ENCODE data around the gene RAPH1.

Gene RAPH1

DNA sequence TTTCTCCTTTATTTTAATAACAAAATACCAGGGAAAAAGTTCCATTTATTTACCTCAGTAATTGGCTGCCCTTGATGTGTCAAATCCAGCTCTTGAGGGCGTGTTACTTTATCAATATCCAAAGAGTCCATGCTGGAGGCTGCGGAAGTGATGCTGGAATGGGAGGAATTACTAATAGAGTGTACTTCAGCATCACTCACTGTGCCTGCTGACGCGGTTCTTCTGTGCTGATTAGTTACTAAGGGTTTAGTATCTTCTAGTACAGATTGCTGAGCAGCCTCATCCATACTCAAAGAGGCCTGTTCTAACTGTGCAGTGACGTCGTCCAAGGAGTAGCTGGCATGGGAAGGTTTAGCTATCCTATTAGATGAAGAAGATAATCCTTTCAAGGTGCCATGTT is 45.6 kb downstream of the RAPH1 start:
- no peak for DNase-seq (ENCODE audit: low read depth in 1 of 2, low spot score in 1 of 2)

GRCh38 chr2:203484266-203485112 is 50.6 kb downstream of the RAPH1 start:
- peak; percentile 9 to 40 for DNase-seq (ENCODE audit: low read depth in 1 of 2, low spot score in 1 of 2)

DNA sequence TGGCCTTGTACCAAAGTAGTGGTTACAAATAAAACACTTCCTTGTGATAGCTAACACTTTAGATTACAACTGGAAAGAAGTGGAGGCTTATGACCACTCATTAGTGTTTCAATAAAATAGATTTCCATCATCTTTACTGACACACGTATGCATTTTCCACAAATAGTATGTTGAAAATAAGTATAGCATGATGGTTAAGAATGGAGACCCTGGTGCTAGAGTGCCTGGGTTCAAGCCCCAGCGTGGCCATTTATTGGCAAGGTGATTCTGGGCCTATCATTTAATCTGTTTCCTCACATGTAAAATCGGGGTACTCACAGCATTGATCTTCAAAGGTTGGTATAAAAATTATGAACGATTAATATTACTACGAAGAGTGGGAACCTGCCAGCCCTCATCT is 54.5 kb downstream of the RAPH1 start:
- DNase-seq (ENCODE audit: low read depth in 1 of 2, low spot score in 1 of 2), result no peak

DNA sequence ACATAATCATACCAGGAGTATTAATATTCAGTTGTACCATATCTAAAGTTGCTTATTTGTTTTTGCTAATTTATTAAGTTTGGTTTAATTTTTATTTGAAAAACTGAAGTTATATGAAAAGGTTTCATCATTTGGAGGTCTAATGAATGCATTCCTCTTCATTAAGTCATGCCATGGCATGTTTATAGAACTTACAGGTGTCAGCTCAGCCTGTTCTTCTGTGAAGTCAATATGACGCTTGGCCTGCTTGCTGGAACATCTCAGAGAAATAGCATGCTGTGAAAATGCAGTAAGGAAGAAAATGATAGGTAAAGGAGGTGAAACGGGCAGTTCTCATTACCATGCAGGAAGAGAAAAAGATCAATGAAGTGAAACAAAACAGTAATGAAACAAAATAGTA is 58.2 kb downstream of the RAPH1 start:
- no peak for DNase-seq (ENCODE audit: low read depth in 1 of 2, low spot score in 1 of 2)

DNA sequence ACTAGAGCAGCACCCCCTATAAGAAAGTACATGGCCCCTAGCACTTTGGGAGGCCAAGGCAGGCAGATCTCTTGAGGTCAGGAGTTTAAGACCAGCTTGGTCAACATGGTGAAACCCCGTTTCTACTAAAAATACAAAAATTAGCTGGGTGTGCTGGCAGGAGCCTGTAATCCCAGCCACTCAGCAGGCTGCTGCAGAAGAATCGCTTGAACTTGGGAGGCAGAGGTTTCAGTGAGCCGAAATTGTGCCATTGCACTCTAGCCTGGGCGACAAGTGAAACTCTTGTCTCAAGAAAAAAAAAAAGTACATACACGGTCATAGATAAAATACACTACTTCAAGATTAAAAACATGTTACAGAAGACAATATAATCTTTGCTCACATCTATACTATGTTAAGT is 63.8 kb downstream of the RAPH1 start:
- no peak for DNase-seq (ENCODE audit: low read depth in 1 of 2, low spot score in 1 of 2)

DNA sequence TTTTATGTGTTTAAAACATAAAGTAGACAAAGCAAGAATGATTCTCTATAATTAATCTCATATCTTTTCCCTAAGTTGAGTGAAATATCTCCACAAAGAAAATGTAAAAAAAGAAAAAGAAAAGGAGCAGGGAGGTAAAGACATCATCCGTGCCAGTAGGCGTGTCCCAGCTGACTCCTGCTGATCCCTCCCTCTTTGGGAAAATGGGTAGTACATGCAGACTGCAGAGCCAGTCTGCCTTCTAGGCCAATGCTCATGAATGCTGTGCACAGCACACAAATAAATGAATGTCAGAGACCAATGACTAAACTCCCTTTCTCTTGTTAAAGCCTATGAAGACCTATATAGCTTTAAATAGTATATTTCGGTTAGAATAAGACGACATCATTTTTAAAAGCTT is 64.7 kb downstream of the RAPH1 start:
- DNase-seq (ENCODE audit: low read depth in 1 of 2, low spot score in 1 of 2), result no peak

- DNase-seq (ENCODE audit: low read depth in 1 of 2, low spot score in 1 of 2), result no peak
Observed at GRCh38 chr2:203469546-203469945, 65.6 kb downstream of the RAPH1 start.

- DNase-seq (ENCODE audit: low read depth in 1 of 2, low spot score in 1 of 2), result no peak
Observed at GRCh38 chr2:203463266-203463678, 71.8 kb downstream of the RAPH1 start.

- DNase-seq (ENCODE audit: low read depth in 1 of 2, low spot score in 1 of 2), result no peak
Observed at GRCh38 chr2:203462308-203462707, 72.8 kb downstream of the RAPH1 start.

- no peak for DNase-seq (ENCODE audit: low read depth in 1 of 2, low spot score in 1 of 2)
Observed at GRCh38 chr2:203461746-203462145, 73.4 kb downstream of the RAPH1 start.

GRCh38 chr2:203455209-203455608 is 79.9 kb downstream of the RAPH1 start:
- no peak for DNase-seq (ENCODE audit: low read depth in 1 of 2, low spot score in 1 of 2)

DNA sequence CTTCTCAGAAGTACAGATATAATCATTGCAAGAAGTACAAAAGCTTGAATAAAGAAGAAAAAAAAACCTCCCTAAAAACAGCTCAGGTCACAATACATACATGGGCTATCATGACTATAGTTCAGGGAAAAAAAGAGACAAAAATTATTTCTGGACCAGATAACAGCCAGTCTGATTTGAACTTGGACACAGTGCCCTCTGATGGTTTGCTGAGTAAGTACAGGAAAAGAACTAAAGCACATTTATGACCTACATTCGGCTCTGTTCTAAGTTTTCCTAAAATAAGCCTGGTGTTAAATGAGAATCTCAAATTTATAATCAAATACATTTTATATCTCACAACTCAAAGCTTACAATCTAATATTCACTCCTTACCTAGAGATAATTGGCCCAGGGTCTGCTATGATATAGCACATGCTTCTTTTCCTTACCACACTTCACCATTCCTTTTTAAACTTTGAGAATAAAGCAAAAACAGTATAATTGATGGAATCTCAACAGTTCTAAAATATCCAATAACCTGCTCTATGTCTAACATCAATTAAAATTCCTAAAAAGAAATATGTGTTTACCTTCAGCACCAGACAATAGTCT is 81.1 kb downstream of the RAPH1 start:
- peak in 1 of 2 donors; percentile 11 for DNase-seq (ENCODE audit: low read depth in 1 of 2, low spot score in 1 of 2)

DNA sequence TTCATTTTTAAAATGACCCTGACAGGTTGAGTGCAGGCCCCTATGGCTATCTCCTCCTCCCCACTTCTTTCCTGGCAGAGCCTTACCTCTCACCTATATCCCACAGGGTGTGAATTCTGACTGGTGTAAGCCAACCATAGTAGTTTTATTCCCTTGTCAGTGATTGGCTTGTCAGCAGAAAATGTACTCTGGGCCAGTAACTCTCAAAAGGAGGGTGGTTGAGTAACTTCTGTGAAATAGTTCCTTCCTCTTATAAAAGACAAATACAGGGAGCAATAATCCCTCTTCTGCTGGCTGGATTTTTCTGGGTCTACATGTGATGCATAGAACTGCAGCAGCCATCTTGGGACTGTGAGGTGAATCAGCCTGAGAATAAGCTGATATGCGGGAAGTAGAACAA is 83.4 kb downstream of the RAPH1 start:
- no peak for DNase-seq (ENCODE audit: low read depth in 1 of 2, low spot score in 1 of 2)

- DNase-seq (ENCODE audit: low read depth in 1 of 2, low spot score in 1 of 2), result no peak
Observed at GRCh38 chr2:203451011-203451410, 84.1 kb downstream of the RAPH1 start.

DNA sequence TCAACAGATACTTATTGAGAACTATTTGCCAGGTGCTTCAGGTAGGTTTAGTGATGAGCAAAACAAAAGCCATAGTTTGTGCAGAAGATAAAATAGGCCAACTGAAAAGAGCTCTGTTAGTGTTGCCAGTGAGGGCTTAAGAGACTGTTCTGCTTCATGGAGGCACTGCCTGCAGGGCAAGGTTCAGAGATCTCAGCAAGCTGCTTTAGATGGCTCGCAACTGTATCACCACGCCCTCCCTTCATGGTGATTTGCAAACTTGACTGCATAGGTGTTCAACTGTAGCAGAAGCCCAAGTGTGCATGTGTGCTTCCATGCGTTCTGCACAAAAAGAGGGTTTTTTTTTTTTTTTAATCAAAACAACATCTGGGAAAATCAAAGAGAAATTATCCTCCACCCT is 84.5 kb downstream of the RAPH1 start:
- DNase-seq (ENCODE audit: low read depth in 1 of 2, low spot score in 1 of 2), result no peak

GRCh38 chr2:203446780-203447179 is 88.3 kb downstream of the RAPH1 start:
- DNase-seq (ENCODE audit: low read depth in 1 of 2, low spot score in 1 of 2), result no peak

DNA sequence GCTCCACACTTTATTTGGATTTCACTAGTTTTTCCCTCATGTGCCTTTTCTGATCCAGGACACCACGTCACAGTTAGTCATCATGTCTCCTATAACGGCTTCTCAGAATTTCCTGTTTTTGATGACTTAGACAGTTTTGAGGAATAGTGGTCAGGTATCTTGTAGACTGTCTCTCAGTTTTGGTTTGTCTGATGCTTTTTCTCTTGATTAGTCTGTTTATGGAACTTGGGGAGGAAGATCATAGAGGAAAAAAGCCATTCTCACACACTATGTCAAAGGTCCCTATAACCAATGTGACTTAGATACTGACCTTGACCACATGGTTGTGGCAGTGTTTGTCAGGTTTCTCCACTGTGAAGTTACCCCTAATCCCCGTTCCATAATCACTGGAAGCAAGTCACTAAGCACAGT is 89.0 kb downstream of the RAPH1 start:
- no peak for DNase-seq (ENCODE audit: low read depth in 1 of 2, low spot score in 1 of 2)

DNA sequence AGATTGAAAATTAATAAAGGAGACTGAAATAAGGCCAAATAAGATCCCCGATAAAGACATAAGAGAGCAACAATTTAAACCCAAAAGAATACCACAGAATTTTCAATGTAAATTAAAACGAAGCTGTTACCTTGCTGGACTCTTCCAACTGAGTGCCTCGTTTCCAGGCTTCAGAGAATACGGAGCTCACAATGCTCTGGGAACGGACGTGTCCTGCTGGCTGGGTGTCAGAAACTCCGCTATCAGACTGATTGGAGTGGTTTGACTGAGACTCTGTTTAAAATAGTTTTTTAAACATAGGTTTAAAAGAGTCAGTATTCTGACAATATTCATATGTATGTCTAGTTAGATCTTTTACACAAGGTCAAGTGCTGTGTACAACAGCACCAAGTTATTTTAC is 90.4 kb downstream of the RAPH1 start:
- DNase-seq (ENCODE audit: low read depth in 1 of 2, low spot score in 1 of 2), result no peak

DNA sequence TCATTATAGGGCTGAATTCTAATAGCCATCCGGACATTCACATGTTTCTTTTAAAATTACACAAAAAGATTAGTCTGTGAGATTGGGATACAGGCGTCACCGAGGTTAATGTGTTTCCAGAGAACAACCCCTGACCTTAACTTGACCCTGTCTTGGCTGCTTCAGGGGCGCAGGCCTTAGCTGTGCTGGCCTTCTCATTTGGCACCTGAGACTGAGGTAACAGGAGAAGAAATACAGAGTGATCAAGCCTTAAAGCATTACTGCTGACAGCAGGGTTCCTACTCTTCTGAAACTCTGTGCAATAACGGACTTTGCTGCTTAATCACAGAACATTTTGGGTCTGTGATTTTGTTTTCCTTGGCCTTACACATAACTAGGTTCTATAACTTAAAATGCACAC is 92.6 kb downstream of the RAPH1 start:
- no peak for DNase-seq (ENCODE audit: low read depth in 1 of 2, low spot score in 1 of 2)

GRCh38 chr2:203441463-203441862 is 93.6 kb downstream of the RAPH1 start:
- no peak for DNase-seq (ENCODE audit: low read depth in 1 of 2, low spot score in 1 of 2)

- DNase-seq (ENCODE audit: low read depth in 1 of 2, low spot score in 1 of 2), result no peak
Observed at GRCh38 chr2:203440671-203441070, 94.4 kb downstream of the RAPH1 start.

- DNase-seq (ENCODE audit: low read depth in 1 of 2, low spot score in 1 of 2), result no peak
Observed at GRCh38 chr2:203438528-203438927, 96.6 kb downstream of the RAPH1 start.

GRCh38 chr2:203437511-203437910 is 97.6 kb downstream of the RAPH1 start:
- no peak for DNase-seq (ENCODE audit: low read depth in 1 of 2, low spot score in 1 of 2)
